Astrocyte of the spinal cord (primary cell): Measurements from ENCODE around the gene ART1.
A peak's percentile ranks its signal among the peaks of the same experiment; 100 is the strongest.

Experiments
- DNase-seq: peaks from one replicate; pipeline ENCODE4 v3.0.0; 2011; ENCODE audit warnings: low read depth, low spot score
- H3K4me3 ChIP-seq: 2 replicates; pipeline ENCODE4 v1.5.1; 2011; ENCODE audit warnings: low read depth, mild to moderate bottlenecking, low read length, moderate library complexity
- in situ Hi-C: cut with HindIII; loops from 2 replicates; pipeline ENCODE4 v1.10.0; 2017; ENCODE audit warnings: low sequenced_read_pairs
- TF ChIP-seq, protein P1 (sequence below): IDR thresholded peaks from 2 replicates; pipeline ENCODE4 v1.5.1; 2012; ENCODE audit warnings: low read depth, mild to moderate bottlenecking, low read length, inconsistent platforms

Gene ART1

GRCh38 chr11:3617990-3618389, 26.9 kb upstream of the ART1 start:
- DNase-seq = no peak
- H3K4me3 ChIP-seq = no peak overlapping the region
- TF ChIP-seq, protein P1, sequence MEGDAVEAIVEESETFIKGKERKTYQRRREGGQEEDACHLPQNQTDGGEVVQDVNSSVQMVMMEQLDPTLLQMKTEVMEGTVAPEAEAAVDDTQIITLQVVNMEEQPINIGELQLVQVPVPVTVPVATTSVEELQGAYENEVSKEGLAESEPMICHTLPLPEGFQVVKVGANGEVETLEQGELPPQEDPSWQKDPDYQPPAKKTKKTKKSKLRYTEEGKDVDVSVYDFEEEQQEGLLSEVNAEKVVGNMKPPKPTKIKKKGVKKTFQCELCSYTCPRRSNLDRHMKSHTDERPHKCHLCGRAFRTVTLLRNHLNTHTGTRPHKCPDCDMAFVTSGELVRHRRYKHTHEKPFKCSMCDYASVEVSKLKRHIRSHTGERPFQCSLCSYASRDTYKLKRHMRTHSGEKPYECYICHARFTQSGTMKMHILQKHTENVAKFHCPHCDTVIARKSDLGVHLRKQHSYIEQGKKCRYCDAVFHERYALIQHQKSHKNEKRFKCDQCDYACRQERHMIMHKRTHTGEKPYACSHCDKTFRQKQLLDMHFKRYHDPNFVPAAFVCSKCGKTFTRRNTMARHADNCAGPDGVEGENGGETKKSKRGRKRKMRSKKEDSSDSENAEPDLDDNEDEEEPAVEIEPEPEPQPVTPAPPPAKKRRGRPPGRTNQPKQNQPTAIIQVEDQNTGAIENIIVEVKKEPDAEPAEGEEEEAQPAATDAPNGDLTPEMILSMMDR = no peak
- in situ Hi-C loops = no loop called here

DNA sequence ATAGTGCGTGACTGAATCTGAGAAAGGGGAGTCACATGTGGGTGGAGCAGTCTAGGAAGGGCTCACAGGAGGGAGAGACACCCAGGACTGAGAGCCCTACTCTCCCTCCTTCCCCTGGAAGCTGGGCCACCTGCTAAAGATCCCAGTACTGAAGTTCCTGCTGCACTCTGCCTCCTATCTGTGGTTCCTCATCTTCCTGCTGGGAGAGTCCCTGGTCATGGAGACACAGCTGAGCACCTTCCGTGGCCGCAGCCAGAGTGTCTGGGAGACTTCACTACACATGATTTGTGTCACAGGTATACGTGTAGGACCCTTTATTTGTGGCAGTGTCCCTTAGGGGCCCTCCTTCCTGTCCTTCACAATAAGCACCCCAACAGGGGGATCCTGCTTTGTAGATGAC, 22.4 kb upstream of the ART1 start:
- DNase-seq = no peak
- TF ChIP-seq, protein P1 = no peak
- no peak overlapping the region for H3K4me3 ChIP-seq
- in situ Hi-C loops = no loop called here

GRCh38 chr11:3623121-3623520, 21.8 kb upstream of the ART1 start:
- DNase-seq = no peak
- H3K4me3 ChIP-seq = no peak overlapping the region
- TF ChIP-seq, protein P1 = no peak
- in situ Hi-C loops = no loop called here

- DNase-seq = no peak
- in situ Hi-C loops = no loop called here
- no peak overlapping the region for H3K4me3 ChIP-seq
- TF ChIP-seq, protein P1 = no peak
These were observed 21.0 kb upstream of the ART1 start for GRCh38 chr11:3623767-3624458.

GRCh38 chr11:3626250-3626960, 18.5 kb upstream of the ART1 start:
- in situ Hi-C loops = no loop called here
- TF ChIP-seq, protein P1 = no peak
- DNase-seq = no peak

GRCh38 chr11:3627291-3627690, 17.6 kb upstream of the ART1 start:
- H3K4me3 ChIP-seq = no peak overlapping the region
- peak; percentile 16 for DNase-seq
- in situ Hi-C loops = no loop called here
- TF ChIP-seq, protein P1 = no peak

More at GRCh38 chr11:3626250-3626960, 18.5 kb upstream of the ART1 start:
- no peak overlapping the region for H3K4me3 ChIP-seq
